Measurements from ENCODE around the gene CLDN9.

- no peak for TF ChIP-seq MYC (IDR thresholded peaks at IDR 0.05; ENCODE audit: low read depth, low read length)
- no peak for TF ChIP-seq POLR2A (IDR thresholded peaks at IDR 0.05; ENCODE audit: extremely low read depth, insufficient read length)
These were observed 7.9 kb upstream of the CLDN9 start for GRCh38 chr16:3004781-3005284.
